ENCODE results near the gene DCDC2C. TPM values are rescaled to one million over a fixed set of nuclear protein-coding genes. Genes with fewer than 3 reads are reported as not detected.

Gene DCDC2C
- total RNA-seq, 1 experiment from 2014 or later: not detected

DNA sequence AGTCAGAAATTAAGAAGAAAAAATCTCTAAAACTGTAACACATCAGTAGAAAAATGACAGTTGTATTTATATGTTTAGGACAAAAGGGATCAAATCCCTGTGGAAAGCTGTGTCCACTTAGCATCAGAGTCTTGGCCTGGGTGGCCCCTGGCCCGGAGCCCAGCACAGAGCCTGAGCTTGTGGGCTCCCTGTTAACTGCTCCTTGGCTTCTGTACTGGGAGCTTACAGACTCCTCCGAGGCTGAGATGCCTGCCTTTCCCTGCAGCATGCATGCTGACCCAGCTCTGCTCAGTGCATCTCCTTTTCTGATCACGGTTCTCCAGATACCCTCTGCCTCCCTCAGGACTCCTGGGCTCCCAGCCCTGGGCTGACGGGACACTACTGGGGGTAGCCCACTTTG, 98.1 kb downstream of the DCDC2C start:
- no peaks in the 10 kb centered on the region; the same call in 1 of the 2 replicates for H3K27me3 ChIP-seq (ENCODE audit: control insufficient read depth, insufficient read depth, low read length)
- H3K9me3 ChIP-seq (ENCODE audit: control insufficient read depth, insufficient read depth, low read depth, low read length): no peaks in the 10 kb centered on the region
- CTCF ChIA-PET: no interaction called here
- H3K36me3 ChIP-seq (ENCODE audit: control insufficient read depth, insufficient read depth, low read length): no peaks in the 10 kb centered on the region
- POLR2A ChIA-PET: no interaction called here
- TF ChIP-seq SIN3A (IDR thresholded peaks at IDR 0.05; ENCODE audit: borderline replicate concordance, insufficient read depth, low read depth, low read length): no peak
- TF ChIP-seq, protein P1, sequence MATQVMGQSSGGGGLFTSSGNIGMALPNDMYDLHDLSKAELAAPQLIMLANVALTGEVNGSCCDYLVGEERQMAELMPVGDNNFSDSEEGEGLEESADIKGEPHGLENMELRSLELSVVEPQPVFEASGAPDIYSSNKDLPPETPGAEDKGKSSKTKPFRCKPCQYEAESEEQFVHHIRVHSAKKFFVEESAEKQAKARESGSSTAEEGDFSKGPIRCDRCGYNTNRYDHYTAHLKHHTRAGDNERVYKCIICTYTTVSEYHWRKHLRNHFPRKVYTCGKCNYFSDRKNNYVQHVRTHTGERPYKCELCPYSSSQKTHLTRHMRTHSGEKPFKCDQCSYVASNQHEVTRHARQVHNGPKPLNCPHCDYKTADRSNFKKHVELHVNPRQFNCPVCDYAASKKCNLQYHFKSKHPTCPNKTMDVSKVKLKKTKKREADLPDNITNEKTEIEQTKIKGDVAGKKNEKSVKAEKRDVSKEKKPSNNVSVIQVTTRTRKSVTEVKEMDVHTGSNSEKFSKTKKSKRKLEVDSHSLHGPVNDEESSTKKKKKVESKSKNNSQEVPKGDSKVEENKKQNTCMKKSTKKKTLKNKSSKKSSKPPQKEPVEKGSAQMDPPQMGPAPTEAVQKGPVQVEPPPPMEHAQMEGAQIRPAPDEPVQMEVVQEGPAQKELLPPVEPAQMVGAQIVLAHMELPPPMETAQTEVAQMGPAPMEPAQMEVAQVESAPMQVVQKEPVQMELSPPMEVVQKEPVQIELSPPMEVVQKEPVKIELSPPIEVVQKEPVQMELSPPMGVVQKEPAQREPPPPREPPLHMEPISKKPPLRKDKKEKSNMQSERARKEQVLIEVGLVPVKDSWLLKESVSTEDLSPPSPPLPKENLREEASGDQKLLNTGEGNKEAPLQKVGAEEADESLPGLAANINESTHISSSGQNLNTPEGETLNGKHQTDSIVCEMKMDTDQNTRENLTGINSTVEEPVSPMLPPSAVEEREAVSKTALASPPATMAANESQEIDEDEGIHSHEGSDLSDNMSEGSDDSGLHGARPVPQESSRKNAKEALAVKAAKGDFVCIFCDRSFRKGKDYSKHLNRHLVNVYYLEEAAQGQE (IDR thresholded peaks at IDR 0.05; ENCODE audit: insufficient read depth in 1 of 2, low read depth in 2 of 2, low read length in 1 of 2): no peak
- no peak for TF ChIP-seq TCF7L2 (IDR thresholded peaks at IDR 0.05; ENCODE audit: low read depth, low read length)
- TF ChIP-seq, protein P2, sequence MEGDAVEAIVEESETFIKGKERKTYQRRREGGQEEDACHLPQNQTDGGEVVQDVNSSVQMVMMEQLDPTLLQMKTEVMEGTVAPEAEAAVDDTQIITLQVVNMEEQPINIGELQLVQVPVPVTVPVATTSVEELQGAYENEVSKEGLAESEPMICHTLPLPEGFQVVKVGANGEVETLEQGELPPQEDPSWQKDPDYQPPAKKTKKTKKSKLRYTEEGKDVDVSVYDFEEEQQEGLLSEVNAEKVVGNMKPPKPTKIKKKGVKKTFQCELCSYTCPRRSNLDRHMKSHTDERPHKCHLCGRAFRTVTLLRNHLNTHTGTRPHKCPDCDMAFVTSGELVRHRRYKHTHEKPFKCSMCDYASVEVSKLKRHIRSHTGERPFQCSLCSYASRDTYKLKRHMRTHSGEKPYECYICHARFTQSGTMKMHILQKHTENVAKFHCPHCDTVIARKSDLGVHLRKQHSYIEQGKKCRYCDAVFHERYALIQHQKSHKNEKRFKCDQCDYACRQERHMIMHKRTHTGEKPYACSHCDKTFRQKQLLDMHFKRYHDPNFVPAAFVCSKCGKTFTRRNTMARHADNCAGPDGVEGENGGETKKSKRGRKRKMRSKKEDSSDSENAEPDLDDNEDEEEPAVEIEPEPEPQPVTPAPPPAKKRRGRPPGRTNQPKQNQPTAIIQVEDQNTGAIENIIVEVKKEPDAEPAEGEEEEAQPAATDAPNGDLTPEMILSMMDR (IDR thresholded peaks at IDR 0.05): no peak
- TF ChIP-seq POLR2AphosphoS5 (IDR thresholded peaks at IDR 0.05; ENCODE audit: low read depth, low read length): no peak
- BruUV-seq (replicated peaks): no TSS peak
- DNase-seq (ENCODE audit: low read depth, low spot score) (no peak), ATAC-seq (no peak)
- no peak overlapping the region for H3K4me3 ChIP-seq (ENCODE audit: low read depth in 2 of 2, low read length in 2 of 2)
- in situ Hi-C loops (cut with HindIII; ENCODE audit: low pct_unique_long_range_greater_than_20kb, low sequenced_read_pairs) (no loop called here), intact Hi-C loops (cut with micrococcal nuclease; ENCODE audit: unreplicated experiment) (no loop called here)
- no peaks in the 10 kb centered on the region for H3K4me1 ChIP-seq (ENCODE audit: control insufficient read depth, insufficient read depth, low read length)
- no peak overlapping the region for H3K27ac ChIP-seq (ENCODE audit: low read length)

DNA sequence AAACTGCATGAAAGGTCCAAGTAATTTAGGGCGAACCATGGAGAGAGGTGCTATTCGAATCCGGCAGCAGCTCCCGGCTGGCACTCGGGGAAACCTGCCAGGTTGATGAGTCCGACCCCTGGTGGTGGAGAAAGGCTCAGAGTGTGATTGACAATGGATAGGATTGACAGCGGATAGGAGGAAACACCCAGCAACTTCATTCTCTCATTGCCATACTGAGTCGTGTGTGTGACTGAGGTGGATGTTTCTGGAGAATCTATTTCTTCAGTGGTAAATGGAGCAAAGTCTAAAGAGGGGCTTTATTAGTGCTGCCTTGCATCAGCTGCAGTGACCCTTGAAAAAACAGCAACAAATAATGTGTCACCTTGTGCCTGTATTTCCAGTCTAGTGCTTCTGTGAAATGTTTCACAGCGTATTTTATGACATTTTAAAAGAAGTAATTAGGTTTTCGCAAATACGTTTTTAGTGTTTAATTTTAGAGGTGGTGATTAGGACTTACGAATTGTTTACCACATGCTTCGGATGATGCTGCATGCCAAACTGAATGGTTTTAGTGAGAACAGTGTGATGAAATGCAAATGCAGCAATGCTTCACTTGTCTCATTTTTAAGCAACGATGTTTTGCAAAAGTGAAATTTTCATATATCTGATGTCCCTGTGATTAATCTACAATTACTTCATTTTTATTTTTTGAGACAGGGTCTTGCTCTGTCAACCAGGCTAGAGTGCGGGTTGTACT, 102.0 kb downstream of the DCDC2C start:
- Histone ChIP-seq H3K9me3 (ENCODE audit: control insufficient read depth, insufficient read depth, low read depth, low read length) (no peaks in the 10 kb centered on the region), H3K4me3 (ENCODE audit: low read depth in 2 of 2, low read length in 2 of 2) (no peak overlapping the region), H3K27me3 (ENCODE audit: control insufficient read depth, insufficient read depth, low read length) (no peaks in the 10 kb centered on the region; the same call in 1 of the 2 replicates), H3K36me3 (ENCODE audit: control insufficient read depth, insufficient read depth, low read length) (no peaks in the 10 kb centered on the region), H3K4me1 (ENCODE audit: control insufficient read depth, insufficient read depth, low read length) (no peaks in the 10 kb centered on the region), H3K27ac (ENCODE audit: low read length) (no peak overlapping the region)
- DNase-seq (ENCODE audit: low read depth, low spot score) (no peak), ATAC-seq (peak; percentile 80)
- TF ChIP-seq, protein P2 (IDR thresholded peaks at IDR 0.05): peak; percentile 69
- no peak for TF ChIP-seq SIN3A (IDR thresholded peaks at IDR 0.05; ENCODE audit: borderline replicate concordance, insufficient read depth, low read depth, low read length)
- intact Hi-C loops (cut with micrococcal nuclease; ENCODE audit: unreplicated experiment) (no loop called here), in situ Hi-C loops (cut with HindIII; ENCODE audit: low pct_unique_long_range_greater_than_20kb, low sequenced_read_pairs) (no loop called here)
- ChIA-PET CTCF (interaction anchor here (1.0 kb wide), 1 partner anchor 77 kb away, joined by 4 read pairs; no protein-coding TSS in a partner anchor), POLR2A (no interaction called here)
- no TSS peak for BruUV-seq (replicated peaks)

All from Panc1 (cell line).